ENCODE data around the gene TMEM89. TPM values are rescaled to one million over a fixed set of nuclear protein-coding genes. Genes with fewer than 3 reads are reported as not detected.

Gene TMEM89
- total RNA-seq, 1 experiment from 2014 or later, result not detected

- in situ Hi-C loops (cut with HindIII; ENCODE audit: low pct_unique_long_range_greater_than_20kb, low sequenced_read_pairs), result no loop called here
- H3K4me1 ChIP-seq (ENCODE audit: control insufficient read depth, insufficient read depth, low read length), result no peaks in the 10 kb centered on the region
- H3K9me3 ChIP-seq (ENCODE audit: control insufficient read depth, insufficient read depth, low read depth, low read length), result no peaks in the 10 kb centered on the region
- no peaks in the 10 kb centered on the region for H3K27me3 ChIP-seq (ENCODE audit: control insufficient read depth, insufficient read depth, low read length)
- ChIA-PET CTCF (no interaction called here), POLR2A (no interaction called here)
- no peak overlapping the region for H3K4me3 ChIP-seq (ENCODE audit: low read depth in 2 of 2, low read length in 2 of 2)
- DNase-seq (ENCODE audit: low read depth, low spot score) (no peak), ATAC-seq (no peak)
- intact Hi-C loops (cut with micrococcal nuclease; ENCODE audit: unreplicated experiment), result no loop called here
- TF ChIP-seq, protein P1, sequence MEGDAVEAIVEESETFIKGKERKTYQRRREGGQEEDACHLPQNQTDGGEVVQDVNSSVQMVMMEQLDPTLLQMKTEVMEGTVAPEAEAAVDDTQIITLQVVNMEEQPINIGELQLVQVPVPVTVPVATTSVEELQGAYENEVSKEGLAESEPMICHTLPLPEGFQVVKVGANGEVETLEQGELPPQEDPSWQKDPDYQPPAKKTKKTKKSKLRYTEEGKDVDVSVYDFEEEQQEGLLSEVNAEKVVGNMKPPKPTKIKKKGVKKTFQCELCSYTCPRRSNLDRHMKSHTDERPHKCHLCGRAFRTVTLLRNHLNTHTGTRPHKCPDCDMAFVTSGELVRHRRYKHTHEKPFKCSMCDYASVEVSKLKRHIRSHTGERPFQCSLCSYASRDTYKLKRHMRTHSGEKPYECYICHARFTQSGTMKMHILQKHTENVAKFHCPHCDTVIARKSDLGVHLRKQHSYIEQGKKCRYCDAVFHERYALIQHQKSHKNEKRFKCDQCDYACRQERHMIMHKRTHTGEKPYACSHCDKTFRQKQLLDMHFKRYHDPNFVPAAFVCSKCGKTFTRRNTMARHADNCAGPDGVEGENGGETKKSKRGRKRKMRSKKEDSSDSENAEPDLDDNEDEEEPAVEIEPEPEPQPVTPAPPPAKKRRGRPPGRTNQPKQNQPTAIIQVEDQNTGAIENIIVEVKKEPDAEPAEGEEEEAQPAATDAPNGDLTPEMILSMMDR (IDR thresholded peaks at IDR 0.05), result no peak
- no peak for TF ChIP-seq REST (IDR thresholded peaks at IDR 0.05; ENCODE audit: insufficient read depth in 1 of 2, low read depth in 2 of 2, low read length in 1 of 2)
- no peak for TF ChIP-seq SIN3A (IDR thresholded peaks at IDR 0.05; ENCODE audit: borderline replicate concordance, insufficient read depth, low read depth, low read length)
- TF ChIP-seq TCF7L2 (IDR thresholded peaks at IDR 0.05; ENCODE audit: low read depth, low read length), result no peak
- TF ChIP-seq POLR2AphosphoS5 (IDR thresholded peaks at IDR 0.05; ENCODE audit: low read depth, low read length), result no peak
- no peak overlapping the region for H3K27ac ChIP-seq (ENCODE audit: low read length)
- no peaks in the 10 kb centered on the region for H3K36me3 ChIP-seq (ENCODE audit: control insufficient read depth, insufficient read depth, low read length)
- BruUV-seq (replicated peaks), result no TSS peak
Observed at GRCh38 chr3:48576647-48577046, 44.9 kb downstream of the TMEM89 start.

GRCh38 chr3:48575366-48575765, 46.2 kb downstream of the TMEM89 start:
- POLR2A ChIA-PET, result interaction anchor here (0.6 kb wide), 1 partner anchor 1621 kb away, joined by 3 read pairs; no protein-coding TSS in a partner anchor
- CTCF ChIA-PET, result no interaction called here
- intact Hi-C loops (cut with micrococcal nuclease; ENCODE audit: unreplicated experiment), result no loop called here
- Histone ChIP-seq H3K27ac (ENCODE audit: low read length) (no peak overlapping the region), H3K27me3 (ENCODE audit: control insufficient read depth, insufficient read depth, low read length) (no peaks in the 10 kb centered on the region), H3K36me3 (ENCODE audit: control insufficient read depth, insufficient read depth, low read length) (no peaks in the 10 kb centered on the region), H3K4me3 (ENCODE audit: low read depth in 2 of 2, low read length in 2 of 2) (no peak overlapping the region), H3K4me1 (ENCODE audit: control insufficient read depth, insufficient read depth, low read length) (no peaks in the 10 kb centered on the region), H3K9me3 (ENCODE audit: control insufficient read depth, insufficient read depth, low read depth, low read length) (no peaks in the 10 kb centered on the region)
- BruUV-seq (replicated peaks), result no TSS peak
- ATAC-seq, result no peak
- TF ChIP-seq, protein P1 (IDR thresholded peaks at IDR 0.05), result no peak
- TF ChIP-seq REST (IDR thresholded peaks at IDR 0.05; ENCODE audit: insufficient read depth in 1 of 2, low read depth in 2 of 2, low read length in 1 of 2) (no peak), POLR2AphosphoS5 (IDR thresholded peaks at IDR 0.05; ENCODE audit: low read depth, low read length) (no peak), TCF7L2 (IDR thresholded peaks at IDR 0.05; ENCODE audit: low read depth, low read length) (no peak), SIN3A (IDR thresholded peaks at IDR 0.05; ENCODE audit: borderline replicate concordance, insufficient read depth, low read depth, low read length) (no peak)
- no peak for DNase-seq (ENCODE audit: low read depth, low spot score)
- in situ Hi-C loops (cut with HindIII; ENCODE audit: low pct_unique_long_range_greater_than_20kb, low sequenced_read_pairs), result no loop called here

Data from Panc1 (cell line).